H1 (cell line): Measurements from ENCODE around the gene TBL2. TPM values are rescaled to one million over a fixed set of nuclear protein-coding genes. Genes with fewer than 3 reads are reported as not detected.

Experiments used
- SIN3A ChIP-seq, 2 experiments: IDR thresholded peaks in 1 of 2; conservative IDR thresholded peaks in 1 of 2; 2 replicates each; pipeline ENCODE4 v1.6.1; 2011 to 2012; ENCODE audit warnings: low read length in 2 of 2, improper control_type of control experiment in 1 of 2, low read depth in 1 of 2, mild to moderate bottlenecking in 1 of 2
- TAF7 ChIP-seq: optimal IDR thresholded peaks from 2 replicates; pipeline ENCODE3; 2011; ENCODE audit warnings: low read depth, mild to moderate bottlenecking, inconsistent platforms, low read length, moderate library complexity, borderline replicate concordance
- polyA plus RNA-seq, 7 experiments: library from polyadenylated mRNA; depleted of rRNA in 3 of 7; stranded (reverse) in 5 of 7; unstranded in 2 of 7; fragments of >200 nt in 5 of 7; fragments of 200-250 nt in 2 of 7; gene quantifications; 1 replicate in 5 of 7; 2 replicates in 1 of 7; 4 replicates in 1 of 7; pipeline versions ENCODE4 v1.2.1 to v1.2.3, GENCODE V29; 2011 to 2013; ENCODE audit warnings: missing spikeins in 2 of 7, mixed read lengths in 2 of 7
- total RNA-seq: library from RNA; stranded (reverse); fragmentation: NEBNext Ultra II Directional; extraction: Animal tissue kit (Norgen Biotek cat#: 25700); gene quantifications from 2 replicates; pipeline ENCODE4 v1.2.1, GENCODE V29; 2021

Gene TBL2
- total and polyA plus RNA-seq, 2 of the 8 experiments (the other 6 are each of a cell fraction or from before 2014, with no cell fraction given), result 25.8 to 29.7 TPM

- no peak for TF ChIP-seq TAF7
- no peak for TF ChIP-seq SIN3A (conservative IDR thresholded peaks at IDR 0.05 in 1 of 2, IDR thresholded peaks at IDR 0.05 in 1 of 2; ENCODE audit: low read depth in 1 of 2, low read length in 2 of 2)
These were observed 4.6 kb downstream of the TBL2 start (continued) for GRCh38 chr7:73573791-73574190.
